Right lobe of liver (tissue), 4 donors: ENCODE measurements around the gene RBM38.

Source experiments
- CTCF ChIP-seq, 4 donors: fragments of 200-600 bp in 3 of 4; fragments of 450-650 bp in 1 of 4; IDR thresholded peaks; one replicate each; pipeline versions ENCODE4 v1.5.1 to v1.8.0; 2016 to 2022; ENCODE audit warnings: antibody characterized with exemption in 4 of 4, mild to moderate bottlenecking in 2 of 4
- POLR2A ChIP-seq: fragments of 450-650 bp; IDR thresholded peaks from one replicate; pipeline ENCODE4 v1.6.1; 2017; ENCODE audit warnings: antibody characterized with exemption, mild to moderate bottlenecking
- donor health status: DM: no; HTN: no; CAD: no.
- donor health status: DM: no; HTN: no; CAD: no.
- donor health status: DM: no; HTN: yes; CAD: no.

DNA sequence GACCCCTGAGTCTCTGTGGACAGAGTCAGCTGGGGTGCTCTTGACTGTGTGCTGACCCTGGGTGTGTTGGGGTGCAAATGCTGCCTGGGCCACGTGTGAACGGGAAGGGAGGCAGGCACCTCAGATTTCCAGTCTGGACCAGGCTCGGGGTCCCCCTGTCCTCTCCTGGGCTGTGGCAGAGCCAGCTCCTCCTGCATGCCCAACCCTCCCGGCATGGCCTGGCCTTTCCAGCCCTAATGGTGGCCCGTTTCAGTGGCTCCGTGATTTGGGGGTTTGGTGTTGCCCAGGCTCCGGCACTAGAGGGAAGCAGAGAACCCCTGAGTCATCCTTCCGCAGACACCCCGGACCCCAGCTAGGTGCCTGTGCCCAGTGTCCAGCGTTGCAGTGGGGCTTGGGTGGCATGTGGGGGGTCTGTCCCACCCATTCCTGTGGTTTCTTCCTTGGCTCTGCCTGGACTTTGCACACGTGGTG is 9.1 kb downstream of the RBM38 start:
- TF ChIP-seq CTCF (IDR thresholded peaks at IDR 0.05) (no peak), POLR2A (no peak)
